NT2/D1 (cell line): ENCODE measurements around the gene B4GALNT4.

Experiments
- YY1 ChIP-seq: IDR thresholded peaks from 2 replicates; pipeline ENCODE4 v1.6.1; 2011; ENCODE audit not compliant: insufficient read length, insufficient read depth
- ZNF274 ChIP-seq: IDR thresholded peaks from 2 replicates; pipeline ENCODE4 v1.6.1; 2011; ENCODE audit warnings: mild to moderate bottlenecking, low read depth, low read length

DNA sequence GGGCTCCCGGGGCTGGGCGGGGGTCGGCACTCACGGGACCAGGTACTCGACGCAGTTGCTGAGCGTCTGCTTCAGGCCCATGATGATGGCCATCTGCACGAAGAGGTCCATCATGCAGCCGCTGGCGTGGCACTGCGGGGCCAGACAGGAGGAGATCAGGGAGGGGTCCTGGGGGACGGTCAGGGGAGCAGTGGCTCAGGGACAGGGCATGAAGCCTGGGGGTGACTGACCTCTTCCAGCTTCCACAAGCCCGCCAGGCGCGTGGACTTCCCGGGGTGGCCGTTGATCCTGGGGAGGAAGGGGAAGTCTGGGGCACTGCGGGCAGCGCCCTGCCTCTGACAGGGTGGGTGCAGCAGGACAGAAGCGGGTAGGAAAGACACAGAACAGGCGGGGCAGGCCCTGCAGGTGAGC is 51.6 kb downstream of the B4GALNT4 start:
- TF ChIP-seq YY1 (no peak), ZNF274 (no peak)
